NB4 (cell line): ENCODE results near the gene N4BP2L2.

Experiments used
- CTCF ChIP-seq: IDR thresholded peaks from one replicate; pipeline ENCODE4 v1.5.1; 2012; ENCODE audit warnings: low read depth, low read length
- MYC ChIP-seq: IDR thresholded peaks from 2 replicates; pipeline ENCODE4 v1.6.1; 2011; ENCODE audit warnings: low read depth, low read length
- POLR2A ChIP-seq: IDR thresholded peaks from 2 replicates; pipeline ENCODE4 v1.6.1; 2011; ENCODE audit warnings: mild to moderate bottlenecking; ENCODE audit not compliant: insufficient read length; ENCODE audit errors: extremely low read depth

GRCh38 chr13:32504876-32505275 lies 33.7 kb downstream of the N4BP2L2 start:
- no peak for TF ChIP-seq POLR2A
- no peak for TF ChIP-seq CTCF
- TF ChIP-seq MYC = no peak
